GM18517 (cell line): ENCODE data around the gene MAST3.

ENCODE experiments used
- ATAC-seq: cut with Tn5 transposase; IDR thresholded peaks from one replicate; pipeline ENCODE4 v1.9.1; 2021; ENCODE audit warnings: mild to moderate bottlenecking, moderate library complexity; ENCODE audit not compliant: unreplicated experiment

Gene MAST3

GRCh38 chr19:18173572-18174288 is 76.2 kb downstream of the MAST3 start, which contains the start of gene IFI30:
Gene IFI30 (plus strand): TSS chr19:18173813. CDS start chr19:18173842, 29 bp downstream.
- ATAC-seq = peak; percentile 47

GRCh38 chr19:18174983-18175382 is 77.4 kb downstream of the MAST3 start:
- ATAC-seq = no peak

GRCh38 chr19:18176367-18177310 is 79.1 kb downstream of the MAST3 start:
- ATAC-seq = no peak

- ATAC-seq = no peak
Observed at GRCh38 chr19:18179957-18180356, 82.4 kb downstream of the MAST3 start.

GRCh38 chr19:18183529-18183928 is 86.0 kb downstream of the MAST3 start:
- no peak for ATAC-seq

GRCh38 chr19:18185538-18185937 is 88.0 kb downstream of the MAST3 start:
- no peak for ATAC-seq

- no peak for ATAC-seq
Observed at GRCh38 chr19:18190278-18190677, 92.7 kb downstream of the MAST3 start.

GRCh38 chr19:18191640-18192062 is 94.1 kb downstream of the MAST3 start:
- no peak for ATAC-seq

- ATAC-seq = peak; percentile 80
Observed at GRCh38 chr19:18192673-18193387, 95.3 kb downstream of the MAST3 start, which contains the start of gene MPV17L2. Gene MPV17L2 (plus strand): TSS chr19:18193218. CDS start chr19:18193282, 64 bp downstream.

- ATAC-seq = peak; percentile 10
Observed at GRCh38 chr19:18193388-18194180, 96.0 kb downstream of the MAST3 start.

GRCh38 chr19:18194181-18194530 is 96.6 kb downstream of the MAST3 start:
- ATAC-seq = no peak

GRCh38 chr19:18194554-18195238 is 97.1 kb downstream of the MAST3 start:
- ATAC-seq = no peak

- ATAC-seq = no peak
Observed at GRCh38 chr19:18196511-18196845, 98.9 kb downstream of the MAST3 start.

- ATAC-seq = no peak
Observed at GRCh38 chr19:18197306-18197705, 99.7 kb downstream of the MAST3 start.

GRCh38 chr19:18197941-18198340 is 100.4 kb downstream of the MAST3 start:
- no peak for ATAC-seq

GRCh38 chr19:18198374-18198773 is 100.8 kb downstream of the MAST3 start:
- no peak for ATAC-seq
